ENCODE data around the gene JAGN1.

DNA sequence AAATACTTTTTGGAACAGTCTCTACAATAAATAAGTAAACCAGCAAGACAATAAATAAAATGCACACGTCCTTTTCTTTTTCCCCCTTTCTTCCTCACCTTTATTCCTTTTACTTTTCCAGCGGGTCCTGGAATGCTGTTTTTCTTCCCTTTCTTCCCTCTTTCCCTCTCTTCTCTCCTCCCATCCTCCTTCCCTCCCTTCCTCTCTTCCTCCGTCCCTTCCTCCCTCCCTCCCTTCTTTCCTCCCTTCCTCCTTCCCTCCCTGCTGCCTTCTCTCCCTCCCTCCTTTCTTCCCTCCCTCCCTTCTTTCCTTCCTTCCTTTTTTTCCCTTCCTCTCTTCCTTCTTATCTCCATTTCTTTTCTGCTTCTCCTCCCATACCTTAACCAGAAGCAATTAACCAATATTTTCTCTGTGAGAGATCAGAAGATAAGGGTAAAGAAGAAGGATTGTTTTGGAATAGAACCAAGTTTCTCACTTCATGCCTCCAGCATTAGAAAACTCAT is 8.9 kb downstream of the JAGN1 start:
- TF ChIP-seq, protein P1, sequence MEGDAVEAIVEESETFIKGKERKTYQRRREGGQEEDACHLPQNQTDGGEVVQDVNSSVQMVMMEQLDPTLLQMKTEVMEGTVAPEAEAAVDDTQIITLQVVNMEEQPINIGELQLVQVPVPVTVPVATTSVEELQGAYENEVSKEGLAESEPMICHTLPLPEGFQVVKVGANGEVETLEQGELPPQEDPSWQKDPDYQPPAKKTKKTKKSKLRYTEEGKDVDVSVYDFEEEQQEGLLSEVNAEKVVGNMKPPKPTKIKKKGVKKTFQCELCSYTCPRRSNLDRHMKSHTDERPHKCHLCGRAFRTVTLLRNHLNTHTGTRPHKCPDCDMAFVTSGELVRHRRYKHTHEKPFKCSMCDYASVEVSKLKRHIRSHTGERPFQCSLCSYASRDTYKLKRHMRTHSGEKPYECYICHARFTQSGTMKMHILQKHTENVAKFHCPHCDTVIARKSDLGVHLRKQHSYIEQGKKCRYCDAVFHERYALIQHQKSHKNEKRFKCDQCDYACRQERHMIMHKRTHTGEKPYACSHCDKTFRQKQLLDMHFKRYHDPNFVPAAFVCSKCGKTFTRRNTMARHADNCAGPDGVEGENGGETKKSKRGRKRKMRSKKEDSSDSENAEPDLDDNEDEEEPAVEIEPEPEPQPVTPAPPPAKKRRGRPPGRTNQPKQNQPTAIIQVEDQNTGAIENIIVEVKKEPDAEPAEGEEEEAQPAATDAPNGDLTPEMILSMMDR (IDR thresholded peaks at IDR 0.05; ENCODE audit: low read depth, low read length, poor library complexity, severe bottlenecking) = no peak
- no peak for TF ChIP-seq EZH2phosphoT487 (IDR thresholded peaks at IDR 0.05; ENCODE audit: borderline replicate concordance, low read length)
